ES-I3 (cell line): ENCODE measurements around the gene SMOC2.

ENCODE experiments used
- H3K36me3 ChIP-seq: 2 replicates; pipeline ENCODE4 v1.6.1; 2013; ENCODE audit warnings: mild to moderate bottlenecking, low read length, control low read depth, moderate library complexity; ENCODE audit not compliant: insufficient read depth
- H3K4me1 ChIP-seq: 2 replicates; pipeline ENCODE4 v1.6.1; 2013; ENCODE audit warnings: mild to moderate bottlenecking, control low read depth, low read length; ENCODE audit not compliant: insufficient read depth
- H3K9ac ChIP-seq: 2 replicates; pipeline ENCODE4 v1.6.1; 2013; ENCODE audit warnings: low read depth, mild to moderate bottlenecking, low read length, moderate library complexity
- H3K9me3 ChIP-seq: 2 replicates; pipeline ENCODE4 v1.6.1; 2013; ENCODE audit warnings: mild to moderate bottlenecking, low read length, moderate library complexity; ENCODE audit not compliant: control insufficient read depth, insufficient read depth

Gene SMOC2

DNA sequence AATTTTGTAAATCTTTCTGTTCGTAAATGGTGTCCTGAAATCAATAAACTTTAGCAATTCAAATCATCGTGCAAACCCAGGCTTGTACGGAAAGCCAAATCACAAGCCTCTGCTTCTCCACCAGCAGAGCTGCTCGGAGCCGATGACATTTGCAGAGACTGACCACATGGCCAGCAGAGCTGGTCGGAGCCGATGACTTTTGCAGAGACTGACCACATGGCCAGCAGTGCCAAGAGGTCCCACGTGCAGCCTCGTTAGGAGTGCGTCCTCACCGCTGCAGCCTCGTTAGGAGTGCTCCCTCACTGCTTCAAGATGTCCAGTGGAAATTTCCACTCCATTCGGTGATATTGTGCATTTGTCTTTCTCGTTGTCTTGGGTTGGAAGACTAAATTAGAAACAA lies 28.5 kb downstream of the SMOC2 start:
- Histone ChIP-seq H3K4me1 (no peaks in the 10 kb centered on the region; the same call in 1 of the 2 replicates), H3K9ac (no peak overlapping the region), H3K36me3 (no peaks in the 10 kb centered on the region), H3K9me3 (no peaks in the 10 kb centered on the region; the same call in 1 of the 2 replicates)

DNA sequence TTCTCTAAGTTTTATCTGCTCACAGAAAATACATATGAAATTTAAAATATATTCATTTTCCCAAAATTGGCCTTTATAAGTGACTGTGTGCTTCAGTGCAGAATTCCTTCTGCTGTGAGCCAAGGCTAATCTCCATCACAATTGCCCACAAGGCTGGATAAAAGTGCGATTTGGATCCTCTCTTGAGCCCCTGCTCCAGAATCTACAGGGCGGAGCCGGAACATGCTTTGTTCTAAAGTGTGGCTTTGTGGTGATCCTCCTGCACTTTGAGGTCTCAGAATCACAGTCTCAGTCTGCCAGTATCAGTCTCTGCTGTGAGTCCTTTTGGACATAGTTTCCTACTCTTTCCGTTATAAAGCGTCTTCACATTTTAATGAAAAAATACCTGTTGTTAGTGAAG lies 28.9 kb downstream of the SMOC2 start:
- Histone ChIP-seq H3K36me3 (no peaks in the 10 kb centered on the region), H3K9ac (no peak overlapping the region), H3K4me1 (no peaks in the 10 kb centered on the region; the same call in 1 of the 2 replicates), H3K9me3 (no peaks in the 10 kb centered on the region; the same call in 1 of the 2 replicates)

DNA sequence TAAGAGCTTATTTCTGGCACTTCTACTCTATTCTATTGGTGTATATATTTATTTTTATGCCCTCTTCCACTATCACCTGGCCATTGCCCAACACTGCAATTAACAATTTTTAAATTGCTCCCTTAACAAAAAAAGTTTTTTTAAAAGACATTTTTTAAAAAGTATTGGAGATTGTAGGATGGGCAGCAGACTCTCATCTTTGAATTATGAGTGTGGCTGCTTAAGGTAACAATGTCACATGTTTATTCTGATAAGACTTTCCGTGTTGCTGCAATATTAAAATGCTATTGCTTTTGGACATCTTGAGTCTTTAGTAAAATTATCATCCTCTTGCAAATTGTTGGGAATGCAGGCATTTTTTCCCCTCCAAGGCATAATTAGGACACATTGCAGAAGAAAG lies 31.4 kb downstream of the SMOC2 start:
- Histone ChIP-seq H3K9me3 (no peaks in the 10 kb centered on the region; the same call in 1 of the 2 replicates), H3K36me3 (no peaks in the 10 kb centered on the region), H3K9ac (no peak overlapping the region)

DNA sequence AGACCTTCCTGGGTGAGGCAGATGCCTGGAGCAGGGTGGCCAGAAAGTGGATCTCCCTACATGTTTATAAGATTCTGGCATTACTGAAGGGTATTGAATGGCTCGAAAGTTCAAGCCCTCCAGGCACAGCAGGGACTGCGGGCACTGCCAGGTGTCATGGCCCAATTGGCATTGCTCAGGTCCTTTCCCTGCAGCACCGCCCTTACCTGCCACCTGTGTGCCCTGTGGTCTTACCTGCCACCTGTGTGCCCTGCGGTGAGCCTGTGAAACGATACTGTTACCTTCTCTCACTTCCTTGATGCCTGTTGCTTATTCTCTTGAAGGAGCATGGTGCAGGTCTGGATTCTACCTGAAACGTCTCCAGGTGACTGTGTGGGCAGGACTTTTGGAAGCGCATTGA lies 32.2 kb downstream of the SMOC2 start:
- H3K4me1 ChIP-seq = no peaks in the 10 kb centered on the region; the same call in 1 of the 2 replicates
- no peaks in the 10 kb centered on the region for H3K36me3 ChIP-seq
- no peaks in the 10 kb centered on the region; the same call in 1 of the 2 replicates for H3K9me3 ChIP-seq
- H3K9ac ChIP-seq = no peak overlapping the region

More for the DNA sequence above, 31.4 kb downstream of the SMOC2 start:
- no peaks in the 10 kb centered on the region; the same call in 1 of the 2 replicates for H3K4me1 ChIP-seq

DNA sequence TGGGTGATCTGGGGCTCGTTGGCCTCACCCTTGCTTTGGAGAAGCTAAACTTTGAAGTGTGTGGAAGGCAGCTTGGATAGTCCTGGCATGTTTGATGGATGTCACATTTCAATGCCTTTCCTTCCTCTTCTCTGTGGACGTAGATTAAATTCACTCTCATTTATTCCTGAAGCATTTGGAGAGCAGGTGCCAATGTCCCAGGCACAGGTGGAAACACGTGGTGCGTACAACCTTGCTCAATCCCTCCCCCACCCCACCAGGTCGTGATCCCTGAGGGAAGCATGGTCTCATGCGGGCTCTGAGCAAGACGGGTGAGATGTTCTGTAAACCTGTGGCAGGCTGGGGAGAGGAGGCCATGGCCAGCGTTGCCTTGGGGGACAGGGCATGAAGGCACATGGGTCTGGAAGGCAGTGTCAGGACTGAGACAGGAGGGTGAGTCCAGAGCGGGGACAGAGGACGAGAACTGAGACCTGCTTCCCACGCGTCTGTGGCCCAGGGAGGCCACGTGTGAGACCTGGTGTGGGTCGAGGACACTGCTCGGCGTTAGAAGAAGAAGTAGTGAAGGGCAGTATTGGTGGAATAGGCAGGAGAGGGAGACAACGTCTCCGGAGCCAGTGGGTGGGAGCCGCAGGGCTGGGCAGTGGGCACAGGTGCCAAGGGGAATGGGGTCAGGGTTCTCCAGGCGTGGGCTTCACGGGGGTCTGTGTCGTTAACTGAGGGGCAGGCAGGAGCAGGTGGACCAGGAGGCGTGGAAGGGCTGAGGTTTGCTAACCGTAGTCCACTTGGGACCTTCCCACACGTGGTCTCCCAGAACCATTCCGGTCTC lies 34.4 kb downstream of the SMOC2 start:
- Histone ChIP-seq H3K9ac (no peak overlapping the region), H3K9me3 (no peaks in the 10 kb centered on the region; the same call in none of the 2 replicates), H3K36me3 (no peaks in the 10 kb centered on the region), H3K4me1 (no peaks in the 10 kb centered on the region)

DNA sequence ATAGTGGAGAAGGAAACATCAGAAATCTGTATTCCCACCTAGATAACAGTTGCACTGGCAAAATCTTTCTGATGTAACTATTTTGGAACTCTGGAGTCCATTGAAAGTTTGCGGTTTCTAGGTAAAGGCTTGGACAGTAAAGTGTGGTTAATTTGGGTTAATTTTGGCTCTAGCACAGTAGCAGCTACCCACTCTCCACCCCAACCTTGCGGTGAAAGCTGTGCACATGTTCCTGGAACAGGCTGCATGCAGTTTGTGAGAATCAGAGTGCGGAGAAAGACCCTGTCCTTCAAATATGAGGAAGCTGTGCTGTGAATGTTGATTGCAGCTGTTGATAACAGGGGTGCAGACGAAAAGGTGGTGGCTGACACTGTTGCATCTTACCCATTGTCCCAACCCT lies 38.4 kb downstream of the SMOC2 start:
- H3K9me3 ChIP-seq = no peaks in the 10 kb centered on the region; the same call in 1 of the 2 replicates
- no peaks in the 10 kb centered on the region for H3K4me1 ChIP-seq
- no peaks in the 10 kb centered on the region for H3K36me3 ChIP-seq
- no peak overlapping the region for H3K9ac ChIP-seq

DNA sequence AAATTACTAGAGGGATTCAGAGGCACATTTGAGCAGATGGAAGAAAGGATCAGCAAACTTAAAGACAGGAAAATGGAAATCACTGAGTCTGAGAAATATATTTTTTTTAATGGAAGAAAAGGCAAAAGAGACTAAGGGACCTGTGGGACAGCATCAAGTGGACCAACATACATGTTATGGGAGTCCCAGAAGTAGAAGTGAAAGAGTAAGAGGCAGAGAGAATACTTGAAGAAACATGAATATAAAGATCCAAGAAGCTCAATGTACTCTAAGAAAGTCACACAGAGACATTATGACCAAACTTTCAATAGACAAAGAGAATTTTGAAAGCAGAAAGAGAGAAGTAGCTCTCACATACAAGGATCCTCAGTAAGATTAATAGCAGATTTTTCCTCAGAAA lies 39.5 kb downstream of the SMOC2 start:
- no peak overlapping the region for H3K9ac ChIP-seq
- H3K9me3 ChIP-seq = no peaks in the 10 kb centered on the region; the same call in 1 of the 2 replicates
- no peaks in the 10 kb centered on the region for H3K4me1 ChIP-seq
- H3K36me3 ChIP-seq = no peaks in the 10 kb centered on the region

DNA sequence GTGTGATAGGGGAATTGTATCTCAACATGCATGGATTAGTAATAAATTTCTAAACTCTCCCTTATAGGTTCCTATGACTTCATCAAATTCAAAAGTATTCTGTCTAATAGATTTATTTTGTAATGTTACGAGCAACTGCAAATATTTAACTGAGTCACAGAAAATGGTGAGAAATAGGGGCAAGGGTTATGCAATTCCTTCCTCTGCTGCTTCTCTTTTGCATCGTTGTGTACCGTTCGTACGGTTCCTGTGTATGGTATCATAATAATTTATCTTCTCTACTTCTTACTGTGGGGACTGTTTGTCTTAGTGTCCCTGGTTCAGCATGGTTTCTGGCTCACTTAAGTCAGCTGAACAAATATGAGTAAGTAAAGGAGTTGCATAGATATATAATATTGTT lies 44.8 kb downstream of the SMOC2 start:
- Histone ChIP-seq H3K36me3 (no peaks in the 10 kb centered on the region), H3K9me3 (no peaks in the 10 kb centered on the region), H3K4me1 (no peaks in the 10 kb centered on the region), H3K9ac (no peak overlapping the region)

DNA sequence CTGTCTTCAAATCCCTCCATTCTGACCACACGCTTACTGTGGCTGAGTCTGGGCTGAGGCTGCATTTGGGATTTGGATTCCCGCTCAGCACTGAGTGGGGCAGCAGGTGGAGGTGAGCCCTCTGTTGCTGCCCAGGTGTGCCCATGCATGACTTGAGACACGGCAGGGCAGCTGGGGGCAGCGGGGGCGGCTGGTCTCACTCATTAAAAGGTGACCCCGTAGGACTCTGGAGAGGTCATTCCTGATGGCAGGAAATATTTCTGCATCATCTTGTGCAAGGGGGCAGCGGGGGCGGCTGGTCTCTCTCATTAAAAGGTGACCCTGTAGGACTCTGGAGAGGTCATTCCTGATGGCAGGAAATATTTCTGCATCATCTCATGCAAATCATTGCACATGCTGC lies 49.8 kb downstream of the SMOC2 start:
- Histone ChIP-seq H3K9me3 (no peaks in the 10 kb centered on the region), H3K36me3 (no peaks in the 10 kb centered on the region), H3K9ac (no peak overlapping the region), H3K4me1 (no peaks in the 10 kb centered on the region)

DNA sequence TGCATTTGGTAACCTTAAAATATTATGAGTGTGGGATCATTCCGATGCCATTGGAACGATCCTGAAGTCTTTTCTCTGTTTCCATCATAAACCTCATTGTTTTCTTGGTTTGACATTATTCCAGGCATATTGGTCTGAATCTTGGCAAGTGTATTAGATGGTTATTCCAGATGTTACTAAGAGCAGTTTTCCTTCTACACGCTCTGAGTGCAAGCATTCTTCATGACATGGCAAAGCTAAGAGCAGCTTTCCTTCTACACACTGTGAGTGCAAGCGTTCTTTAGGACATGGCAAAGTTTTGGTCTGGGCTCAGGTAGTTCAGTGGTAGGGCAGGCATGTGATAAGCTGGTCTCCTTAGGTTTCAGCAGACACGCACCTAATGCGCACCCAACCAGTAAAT lies 53.0 kb downstream of the SMOC2 start:
- Histone ChIP-seq H3K9me3 (no peaks in the 10 kb centered on the region), H3K9ac (no peak overlapping the region), H3K4me1 (peaks cover 3% of the 10 kb centered on the region; the same call in 1 of the 2 replicates), H3K36me3 (no peaks in the 10 kb centered on the region)

DNA sequence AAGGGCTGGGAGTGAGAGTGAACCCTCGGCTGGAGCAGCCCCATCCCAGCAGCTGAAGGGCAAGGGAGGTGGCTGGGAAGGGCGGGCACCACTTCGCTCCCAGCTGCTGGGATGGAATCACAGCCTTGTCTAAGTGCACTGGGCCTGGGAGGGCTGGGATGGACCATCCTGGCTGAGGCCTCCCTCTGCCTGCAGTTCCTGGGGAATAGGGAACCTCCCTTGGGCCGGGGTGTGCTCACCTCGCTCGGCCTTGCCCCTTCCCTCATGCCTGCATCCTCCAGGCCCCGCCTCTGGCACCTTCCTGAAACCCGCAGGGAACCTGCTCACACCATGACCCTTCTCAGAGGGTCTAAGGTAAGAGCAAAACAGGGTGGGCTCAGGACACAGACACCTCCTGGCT lies 53.7 kb downstream of the SMOC2 start:
- Histone ChIP-seq H3K9me3 (no peaks in the 10 kb centered on the region), H3K4me1 (peaks cover 3% of the 10 kb centered on the region; the same call in 1 of the 2 replicates), H3K9ac (no peak overlapping the region), H3K36me3 (no peaks in the 10 kb centered on the region)

DNA sequence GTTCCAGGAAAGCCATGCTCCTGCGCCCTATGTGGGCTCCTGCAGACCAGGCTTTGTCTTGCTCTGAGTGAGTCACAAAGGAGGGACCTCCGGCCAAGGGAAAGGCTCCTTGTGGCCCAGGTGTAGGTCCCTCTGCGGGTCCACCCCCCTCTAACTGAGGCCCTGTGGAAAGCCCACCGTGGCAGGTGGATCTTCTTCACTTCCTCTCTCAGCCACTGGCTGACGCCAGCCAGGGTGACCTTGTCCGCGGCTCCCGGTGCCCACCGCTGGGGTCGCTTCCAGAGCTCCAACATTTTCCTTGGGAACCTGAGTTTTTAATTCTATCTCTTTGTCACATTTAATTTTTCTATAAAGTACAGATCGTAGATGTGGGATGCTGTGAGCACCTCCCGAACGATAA lies 54.1 kb downstream of the SMOC2 start:
- no peak overlapping the region for H3K9ac ChIP-seq
- H3K4me1 ChIP-seq = peaks cover 3% of the 10 kb centered on the region; the same call in 1 of the 2 replicates
- no peaks in the 10 kb centered on the region for H3K36me3 ChIP-seq
- no peaks in the 10 kb centered on the region for H3K9me3 ChIP-seq

DNA sequence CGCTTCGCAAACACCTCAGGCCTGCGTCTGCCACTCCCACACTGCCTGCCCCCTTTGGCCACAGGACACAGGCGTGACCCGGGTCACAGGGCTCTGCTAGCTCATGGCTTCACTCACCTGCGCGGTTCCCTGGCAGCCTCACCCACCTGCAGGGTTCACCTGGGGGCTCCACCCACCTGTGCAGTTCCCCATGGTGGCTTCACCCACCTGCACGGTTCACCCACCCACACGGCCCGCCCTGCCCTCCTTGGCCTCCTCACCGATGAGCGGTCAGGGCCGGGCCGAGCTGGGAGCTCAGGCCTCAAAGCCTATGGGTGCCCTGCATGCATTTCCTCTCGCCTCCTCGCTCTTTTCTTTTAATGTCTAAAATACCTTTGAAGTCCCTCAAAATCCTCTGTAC lies 54.7 kb downstream of the SMOC2 start:
- Histone ChIP-seq H3K9me3 (no peaks in the 10 kb centered on the region), H3K4me1 (peaks cover 3% of the 10 kb centered on the region; the same call in 1 of the 2 replicates), H3K9ac (no peak overlapping the region), H3K36me3 (no peaks in the 10 kb centered on the region)

DNA sequence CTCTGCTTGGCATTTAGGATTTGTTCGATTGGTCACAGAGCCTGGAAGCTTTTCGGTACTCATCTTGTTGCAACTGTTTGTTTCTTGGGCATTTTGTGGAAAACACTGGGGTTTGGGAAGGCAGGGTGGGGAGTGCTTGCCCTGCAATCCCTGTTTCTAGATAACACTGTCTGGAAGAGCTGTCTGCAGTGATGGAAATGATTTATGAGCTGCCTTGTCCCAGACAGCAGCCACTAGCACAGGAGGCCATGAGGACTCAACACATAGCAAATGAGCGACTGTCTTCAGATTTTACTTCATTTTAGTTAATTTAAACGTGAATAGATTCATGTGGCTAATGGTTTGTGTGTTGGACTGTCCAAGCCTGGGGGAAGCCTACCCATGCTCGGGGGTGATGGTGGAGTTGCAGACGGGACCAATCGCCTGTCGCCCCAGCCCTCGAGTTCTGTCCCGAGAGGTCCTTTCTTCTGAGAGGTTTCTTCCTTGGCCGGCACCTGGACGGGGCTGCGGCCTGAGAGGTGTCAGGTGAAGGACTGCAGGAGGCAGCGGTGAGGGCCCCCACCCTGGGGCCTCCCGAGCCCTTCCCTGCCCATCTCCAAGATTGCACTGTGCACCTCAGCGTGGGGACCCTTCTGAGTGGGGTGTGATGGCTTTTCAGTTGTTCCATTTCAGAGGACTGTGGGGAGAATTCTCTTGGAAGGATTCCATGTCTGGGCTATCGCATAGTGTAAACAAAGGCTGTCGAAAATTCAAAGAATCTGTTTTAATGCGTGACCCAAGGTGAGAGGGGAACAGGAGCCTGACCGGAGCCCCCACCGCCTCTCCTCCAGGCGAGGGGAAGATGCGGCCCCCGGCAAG lies 55.4 kb downstream of the SMOC2 start:
- Histone ChIP-seq H3K4me1 (peaks cover 3% of the 10 kb centered on the region; the same call in 1 of the 2 replicates), H3K9ac (no peak overlapping the region), H3K9me3 (no peaks in the 10 kb centered on the region), H3K36me3 (no peaks in the 10 kb centered on the region)
